Spinal cord (tissue), 10 donors: ENCODE results near the gene RBBP7. TPM values are rescaled to one million over a fixed set of nuclear protein-coding genes. Genes with fewer than 3 reads are reported as not detected.
A peak's percentile ranks its signal among the peaks of the same experiment; 100 is the strongest.

Experiments
- DNase-seq, 6 donors: peaks; one replicate each; pipeline versions ENCODE4 v3.0.0 to v3.0.0-alpha.2; 2013 to 2015; ENCODE audit warnings: low spot score in 6 of 6, low read depth in 4 of 6
- H3K27ac ChIP-seq: one replicate; pipeline ENCODE4 v1.5.1; 2013; ENCODE audit warnings: low read depth, low read length, control low read depth
- H3K27me3 ChIP-seq: one replicate; pipeline ENCODE4 v1.6.1; 2013; ENCODE audit warnings: low read length; ENCODE audit not compliant: control insufficient read depth, insufficient read depth
- H3K36me3 ChIP-seq: one replicate; pipeline ENCODE4 v1.6.1; 2013; ENCODE audit warnings: low read length; ENCODE audit not compliant: control insufficient read depth, insufficient read depth
- H3K4me1 ChIP-seq: one replicate; pipeline ENCODE4 v1.6.1; 2013; ENCODE audit warnings: low read length; ENCODE audit not compliant: control insufficient read depth, insufficient read depth
- H3K4me3 ChIP-seq: one replicate; pipeline ENCODE4 v1.5.1; 2013; ENCODE audit warnings: low read depth, low read length, control low read depth
- H3K9me3 ChIP-seq: one replicate; pipeline ENCODE4 v1.6.1; 2013; ENCODE audit warnings: low read length; ENCODE audit not compliant: control insufficient read depth, insufficient read depth
- whole genome bisulfite sequencing: methylation state at CpG from one replicate; pipeline ENCODE4 v1.1.5; 2013; ENCODE audit warnings: missing lambda C conversion rate; ENCODE audit not compliant: insufficient coverage; 5-methylcytosine and 5-hydroxymethylcytosine counted together
- polyA plus RNA-seq, 2 donors: library from polyadenylated mRNA; unstranded; fragments of 120-200 nt; gene quantifications; one replicate each; pipeline ENCODE4 v1.2.1, GENCODE V29; 2013; ENCODE audit not compliant: insufficient read length in 2 of 2
- small RNA-seq: library from RNA; depleted of rRNA; stranded (forward); fragments of <200 nt; gene quantifications from one replicate; pipeline ENCODE3, GENCODE V24; 2014; ENCODE audit warnings: low replicate concordance
- total RNA-seq, 2 donors: library from RNA; depleted of rRNA in 1 of 2; stranded (reverse); fragments of 120-200 nt in 1 of 2; fragments of >200 nt in 1 of 2; gene quantifications; one replicate each; pipeline versions ENCODE4 v1.2.3 to v1.2.4, GENCODE V29; 2013 to 2014
- donor health status: healthy.

RBBP7 gene
- total and polyA plus RNA-seq, 4 donors: 128 to 149 (median 137) TPM

DNA sequence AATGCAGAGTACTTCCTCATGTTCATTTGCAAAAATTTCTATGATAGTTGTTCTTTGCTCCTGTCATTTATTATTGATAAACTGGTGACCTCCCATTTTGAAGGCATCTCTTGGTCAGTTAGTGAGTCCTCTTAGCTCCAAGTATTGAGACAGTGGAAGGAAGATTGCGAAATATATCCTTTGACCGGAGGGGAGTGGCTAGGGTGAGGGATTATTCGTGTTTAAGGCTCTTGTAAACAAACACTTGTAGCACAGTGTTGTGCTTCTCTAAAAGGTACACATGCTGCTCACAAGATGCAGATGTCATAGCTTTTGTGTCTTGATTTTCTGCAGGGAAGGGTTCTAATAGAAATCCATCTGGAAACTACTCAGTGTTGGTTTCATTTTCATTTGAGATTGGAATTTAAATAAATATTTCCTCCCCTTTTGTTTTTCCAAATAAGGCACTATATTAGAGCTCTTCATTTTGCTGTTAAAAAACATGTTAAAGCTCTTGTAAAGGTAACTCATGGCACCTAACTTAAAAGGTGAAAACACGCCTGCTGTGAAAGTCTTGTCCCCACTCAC, 62.1 kb downstream of the RBBP7 start:
- Histone ChIP-seq H3K36me3 (no peaks in the 10 kb centered on the region), H3K27me3 (peaks cover 9% of the 10 kb centered on the region), H3K9me3 (no peaks in the 10 kb centered on the region), H3K27ac (no peak overlapping the region), H3K4me3 (no peak overlapping the region), H3K4me1 (no peaks in the 10 kb centered on the region)
- WGBS: 60% methylated on average over 3 of the region's 4 CpGs
- no peak for DNase-seq

DNA sequence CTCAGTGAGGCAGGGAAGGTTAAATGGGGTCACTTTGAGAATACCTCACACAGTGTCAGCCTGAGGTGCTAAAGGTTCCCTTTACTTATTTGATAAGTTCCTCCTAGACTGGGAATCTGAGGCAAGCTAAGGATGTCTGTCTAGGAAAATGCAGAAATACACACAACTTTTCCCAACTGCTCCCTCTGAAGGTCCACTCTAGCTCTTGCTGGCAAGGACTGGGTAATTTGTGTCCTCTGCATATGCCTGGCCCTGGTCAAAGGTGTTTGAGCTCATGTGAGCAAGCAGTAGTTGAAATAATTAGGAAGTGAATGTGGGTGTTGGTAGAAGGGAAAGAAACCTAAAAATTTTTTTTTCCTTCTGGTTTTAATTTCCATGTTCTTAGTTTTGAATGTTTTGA, 62.6 kb downstream of the RBBP7 start:
- Histone ChIP-seq H3K9me3 (no peaks in the 10 kb centered on the region), H3K27ac (no peak overlapping the region), H3K4me1 (no peaks in the 10 kb centered on the region), H3K36me3 (peaks cover 5% of the 10 kb centered on the region), H3K27me3 (peaks cover 9% of the 10 kb centered on the region), H3K4me3 (no peak overlapping the region)
- peak in 1 of 6 donors; percentile 17 for DNase-seq

GRCh38 chrX:16804923-16805464, 65.2 kb downstream of the RBBP7 start:
- no CpG with 5 or more reads among the region's 8 CpGs for WGBS
- Histone ChIP-seq H3K4me3 (no peak overlapping the region), H3K27me3 (peaks cover 6% of the 10 kb centered on the region), H3K36me3 (peaks cover 10% of the 10 kb centered on the region), H3K9me3 (no peaks in the 10 kb centered on the region), H3K4me1 (no peaks in the 10 kb centered on the region), H3K27ac (no peak overlapping the region)
- DNase-seq: no peak

DNA sequence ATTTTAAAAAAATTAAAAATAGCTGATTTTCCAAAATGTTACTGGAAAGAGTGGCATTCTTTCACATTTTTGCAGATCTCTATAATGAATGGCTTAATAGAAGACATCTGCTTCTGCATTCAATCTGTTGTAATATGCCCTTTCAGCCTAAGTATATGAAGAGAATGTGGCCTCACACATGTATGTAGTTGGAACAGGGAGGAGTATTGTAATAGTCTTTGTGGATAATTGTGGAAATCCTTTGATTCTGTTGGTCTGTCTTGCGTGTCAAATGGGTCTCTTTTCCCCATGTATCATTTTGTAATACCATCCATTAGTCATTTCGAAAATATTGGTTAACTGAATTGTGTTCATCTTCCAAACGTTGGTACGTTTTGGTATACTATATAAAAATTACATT, 72.3 kb downstream of the RBBP7 start:
- Histone ChIP-seq H3K27ac (no peak overlapping the region), H3K36me3 (peaks cover 8% of the 10 kb centered on the region), H3K9me3 (no peaks in the 10 kb centered on the region), H3K4me3 (no peak overlapping the region), H3K4me1 (no peaks in the 10 kb centered on the region), H3K27me3 (peaks cover 6% of the 10 kb centered on the region)
- WGBS: no CpG with 5 or more reads among the region's 4 CpGs
- peak in 1 of 6 donors; percentile 2 for DNase-seq

DNA sequence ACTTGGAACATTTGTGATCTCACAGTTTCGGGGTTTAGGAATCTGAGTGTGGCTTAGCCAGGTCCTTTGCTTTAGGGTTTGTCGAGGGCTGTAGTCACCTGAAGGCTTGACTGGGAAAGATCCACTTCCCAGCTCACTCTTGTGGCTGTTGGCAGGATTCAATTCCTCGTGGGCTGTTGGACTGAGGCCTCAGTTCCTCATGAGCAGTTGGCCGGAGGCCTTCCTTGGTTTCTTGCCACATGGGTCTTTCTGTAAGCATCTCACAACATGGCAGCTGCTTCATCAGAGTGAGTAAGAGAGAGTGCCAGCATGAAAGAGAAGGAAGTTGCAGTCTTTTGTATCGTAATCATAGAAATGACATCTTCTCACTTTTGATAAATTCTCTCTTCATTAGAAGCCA, 72.8 kb downstream of the RBBP7 start:
- 88% methylated on average over 3 of the region's 5 CpGs for WGBS
- peaks cover 6% of the 10 kb centered on the region for H3K27me3 ChIP-seq
- H3K36me3 ChIP-seq: peaks cover 5% of the 10 kb centered on the region
- peak overlapping the region; percentile 16 for H3K27ac ChIP-seq
- H3K4me1 ChIP-seq: no peaks in the 10 kb centered on the region
- no peaks in the 10 kb centered on the region for H3K9me3 ChIP-seq
- H3K4me3 ChIP-seq: no peak overlapping the region
- DNase-seq: peak in 1 of 6 donors; percentile 76

DNA sequence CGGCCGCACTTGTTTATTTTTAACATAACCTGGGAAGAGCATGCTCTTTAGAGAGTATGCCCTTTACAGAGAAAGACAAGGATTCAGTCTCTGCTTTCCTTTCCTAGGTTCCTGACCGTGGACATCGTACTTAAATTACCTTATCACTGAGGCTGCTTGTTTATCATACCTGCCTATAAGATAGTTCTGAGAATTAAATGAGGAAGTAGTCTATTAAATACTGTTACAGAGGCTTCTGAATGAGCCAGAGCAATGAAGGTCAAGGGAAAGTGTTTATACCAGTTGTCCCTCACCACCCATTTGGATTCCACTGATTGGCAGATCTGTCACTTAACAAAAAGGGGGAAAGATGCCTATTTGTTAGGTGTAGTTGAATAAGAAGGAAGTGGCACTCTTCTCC, 73.9 kb downstream of the RBBP7 start:
- no peak overlapping the region for H3K27ac ChIP-seq
- H3K9me3 ChIP-seq: no peaks in the 10 kb centered on the region
- peaks cover 5% of the 10 kb centered on the region for H3K36me3 ChIP-seq
- H3K4me1 ChIP-seq: no peaks in the 10 kb centered on the region
- H3K4me3 ChIP-seq: no peak overlapping the region
- 92% methylated on average over 2 of the region's 4 CpGs for WGBS
- peaks cover 6% of the 10 kb centered on the region for H3K27me3 ChIP-seq
- DNase-seq: no peak

Small RNA genes lying within 50 kb of the gene (small RNA-seq; reads per million reads assigned to genes)
- gene RF00019 (not detected), gene RNU4-6P (not detected), gene RPL12P49 (not detected)

Other genes with a start within 250 kb of the RBBP7 start
- gene S100G, start 220.2 kb downstream of the RBBP7 start, total RNA-seq: not detected
- gene S100G, start 220.2 kb downstream of the RBBP7 start, polyA plus RNA-seq: under 1 TPM in 1 of 2 donors, not detected in 1; 0.36 TPM
- 10 to 100 TPM; 27.0 to 28.9 TPM for gene CTPS2, start 157.7 kb downstream of the RBBP7 start, total RNA-seq
- gene CTPS2, start 157.7 kb downstream of the RBBP7 start, polyA plus RNA-seq: 10 to 100 TPM; 23.8 to 25.2 TPM
- gene SYAP1, start 150.8 kb downstream of the RBBP7 start, total RNA-seq: 10 to 100 TPM; 24.1 to 31.8 TPM
- gene SYAP1, start 150.8 kb downstream of the RBBP7 start, polyA plus RNA-seq: 10 to 100 TPM; 20.6 to 23.5 TPM
- gene TXLNG, start 83.9 kb downstream of the RBBP7 start, total RNA-seq: 10 to 100 TPM; 11.0 to 11.7 TPM
- 10 to 100 TPM; 10.8 to 11.8 TPM for gene TXLNG, start 83.9 kb downstream of the RBBP7 start, polyA plus RNA-seq
- gene REPS2, start 76.3 kb upstream of the RBBP7 start, total RNA-seq: 10 to 100 TPM; 35.1 to 61.1 TPM
- 10 to 100 TPM; 13.4 to 17.2 TPM for gene REPS2, start 76.3 kb upstream of the RBBP7 start, polyA plus RNA-seq